HG03439 (cell line): ENCODE data around the gene IL1RL1.

Experiments
- ATAC-seq: cut with Tn5 transposase; IDR thresholded peaks from one replicate; pipeline ENCODE4 v1.9.1; 2021; ENCODE audit warnings: mild to moderate bottlenecking, moderate library complexity; ENCODE audit not compliant: unreplicated experiment

The IL1RL1 gene

DNA sequence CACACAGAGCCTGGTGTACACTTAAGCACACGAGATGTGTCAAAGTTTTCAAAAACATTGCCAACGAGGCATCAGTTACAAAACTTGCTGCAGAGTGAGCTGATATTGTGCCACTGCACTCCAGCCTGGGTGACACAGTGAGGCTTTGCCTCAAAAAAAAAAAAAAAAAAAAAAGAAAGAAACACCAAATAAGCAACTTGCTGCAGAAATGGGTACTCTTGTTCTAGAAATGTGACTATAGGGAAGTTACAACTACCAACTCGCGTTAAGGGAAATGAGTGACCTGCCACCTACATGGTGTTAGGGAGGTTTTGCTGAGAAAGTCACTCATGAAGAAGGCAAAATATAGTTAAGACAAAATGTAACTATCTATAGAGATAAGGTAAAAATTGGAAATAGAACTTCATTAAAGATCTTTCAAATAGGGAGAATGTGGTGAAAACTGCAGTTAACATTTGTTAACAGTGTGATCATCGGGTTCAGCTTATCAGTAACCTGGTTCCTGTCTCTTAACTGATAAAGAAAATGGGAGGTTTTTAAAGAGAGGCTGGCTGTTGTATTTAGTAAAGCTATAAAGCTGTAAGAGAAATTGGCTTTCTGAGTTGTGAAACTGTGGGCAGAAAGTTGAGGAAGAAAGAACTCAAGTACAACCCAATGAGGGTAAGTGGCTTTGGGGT, at the start of gene IL1RL1:
IL1RL1 (plus strand) TSS at position 600 of the 677 bp plus-strand sequence. CDS start 26,702 bp downstream, outside the sequence.
- no peak for ATAC-seq

DNA sequence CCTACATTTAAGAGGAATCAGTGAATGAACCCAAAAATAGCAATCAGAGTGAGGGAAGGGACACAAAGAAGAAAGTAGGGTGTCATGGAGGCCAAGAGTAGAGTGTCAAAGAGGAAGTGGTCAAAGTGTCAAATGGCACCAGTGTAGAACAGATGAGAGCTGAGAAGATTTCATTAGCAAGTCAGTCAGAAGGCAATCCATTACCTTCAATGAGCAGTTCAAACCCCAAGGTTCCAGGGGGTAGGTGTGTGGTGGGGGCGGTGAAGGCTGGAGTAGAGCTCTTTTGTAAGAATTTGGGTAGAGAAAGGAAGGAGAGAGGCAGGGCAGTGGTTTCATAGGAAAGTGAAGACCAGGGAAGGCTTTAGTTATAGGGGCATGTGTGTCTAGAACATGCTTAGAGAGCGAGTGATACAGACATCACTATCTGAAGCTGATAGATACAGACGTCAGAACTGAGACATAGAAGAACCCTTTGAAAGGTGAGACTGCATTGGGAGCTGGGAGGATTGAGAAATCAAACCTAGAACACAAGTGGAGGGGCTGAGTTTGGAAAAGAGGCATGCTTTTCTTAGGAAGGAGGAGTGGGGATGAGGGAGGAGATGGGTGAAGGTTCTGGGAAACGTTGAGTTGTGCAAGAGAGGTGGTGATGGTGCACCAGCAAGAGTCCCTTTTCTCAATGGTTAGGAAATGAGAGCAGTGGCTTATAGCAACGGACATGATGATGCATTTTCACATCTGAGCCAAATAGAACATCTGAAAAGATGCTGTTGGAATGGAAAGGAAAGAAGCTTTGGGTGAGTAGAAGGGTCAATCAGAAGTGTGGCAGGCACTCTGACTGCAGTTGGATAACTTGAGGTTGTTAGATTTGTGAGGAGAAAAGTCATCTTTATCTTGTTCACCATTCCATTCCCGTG, 48.9 kb upstream of the IL1RL1 start:
- no peak for ATAC-seq

DNA sequence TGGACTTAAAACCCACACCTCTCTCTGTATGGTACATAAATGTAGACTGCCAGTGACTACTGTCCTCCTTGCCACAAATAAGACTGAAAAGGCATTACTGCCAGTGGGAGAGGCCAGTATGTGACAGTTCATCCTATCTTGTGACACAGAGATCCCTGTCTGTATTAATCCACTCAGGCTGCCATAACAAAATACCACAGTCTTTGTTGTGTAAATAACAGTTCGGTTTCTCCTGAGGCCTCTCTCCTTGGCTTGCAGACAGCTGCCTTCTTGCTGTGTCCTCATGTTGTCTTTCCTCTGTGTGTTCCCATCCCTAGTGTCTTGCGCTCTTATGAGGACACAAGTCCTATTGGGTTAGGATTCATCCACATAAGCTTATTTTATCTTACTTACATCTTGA, 46.4 kb upstream of the IL1RL1 start:
- ATAC-seq, result no peak

DNA sequence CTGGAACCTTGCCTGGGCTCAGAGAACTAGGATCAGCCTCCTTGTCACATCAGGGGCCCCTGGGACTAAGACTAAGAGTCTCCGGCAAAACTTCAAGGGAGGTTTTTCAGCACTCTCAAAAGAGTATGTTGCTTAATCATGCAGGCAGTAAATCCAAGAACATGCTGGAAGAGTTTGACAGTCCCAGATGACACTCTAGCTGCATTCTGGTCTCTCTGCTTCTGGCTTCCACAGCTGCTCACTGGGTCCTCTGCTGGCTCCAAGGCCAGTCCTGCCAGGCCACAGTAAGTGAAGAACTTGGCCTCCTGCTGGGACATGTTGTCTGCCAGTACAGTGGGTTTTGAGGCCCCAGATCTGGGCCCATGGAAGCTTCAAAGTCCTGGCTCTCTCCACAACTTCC, 45.2 kb upstream of the IL1RL1 start:
- ATAC-seq, result no peak

DNA sequence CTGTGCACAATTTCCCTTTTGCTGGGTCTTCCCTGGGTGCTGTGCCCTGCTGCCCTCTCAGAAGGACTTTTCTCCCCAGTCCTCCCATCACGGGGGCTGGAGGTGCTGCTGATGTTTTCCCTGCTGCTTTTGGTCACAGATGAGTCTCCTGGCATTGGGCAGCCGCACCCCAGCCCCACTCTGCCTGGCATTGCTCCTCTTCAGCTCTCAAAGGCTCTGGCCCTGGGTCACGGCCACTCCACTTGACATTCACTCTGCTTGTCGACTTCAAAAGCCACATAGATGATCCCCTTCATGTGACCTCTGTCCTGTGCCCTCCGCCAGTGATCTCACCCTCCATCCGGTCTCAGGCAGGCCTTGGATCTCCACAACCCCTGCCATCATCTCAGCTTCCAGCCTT, 43.6 kb upstream of the IL1RL1 start:
- no peak for ATAC-seq

DNA sequence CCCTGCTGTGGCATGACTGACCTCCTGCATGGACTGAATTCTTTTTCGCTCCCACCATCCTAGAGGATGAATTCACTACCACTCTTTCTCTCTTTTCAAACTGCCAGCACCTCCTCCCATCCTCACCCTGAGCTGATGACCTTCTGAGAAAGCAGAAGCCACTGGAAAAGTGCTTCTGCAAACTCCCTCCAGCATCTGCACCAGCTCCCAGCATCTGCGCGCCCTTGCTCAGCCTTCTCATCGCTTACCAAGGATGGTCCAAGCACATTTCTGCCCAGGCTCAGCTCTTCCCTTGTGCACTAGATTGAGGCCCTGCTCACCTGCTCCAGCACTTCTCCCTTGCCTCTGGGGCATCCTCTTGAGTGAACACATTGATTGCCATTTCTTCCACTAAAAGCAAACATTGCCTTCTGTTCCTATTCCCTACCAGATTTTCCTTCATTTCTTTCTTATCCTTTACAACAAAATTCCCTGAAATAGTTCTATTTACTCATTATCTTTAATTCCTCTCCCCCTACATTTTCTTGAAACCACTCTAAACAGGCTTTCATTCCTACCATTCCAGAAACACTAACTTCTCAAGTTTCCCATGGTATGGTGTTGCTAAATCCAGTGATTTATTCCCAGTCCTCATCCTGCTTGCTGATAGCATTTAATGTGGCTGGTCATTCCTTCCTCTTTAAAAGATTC, 42.7 kb upstream of the IL1RL1 start:
- no peak for ATAC-seq

DNA sequence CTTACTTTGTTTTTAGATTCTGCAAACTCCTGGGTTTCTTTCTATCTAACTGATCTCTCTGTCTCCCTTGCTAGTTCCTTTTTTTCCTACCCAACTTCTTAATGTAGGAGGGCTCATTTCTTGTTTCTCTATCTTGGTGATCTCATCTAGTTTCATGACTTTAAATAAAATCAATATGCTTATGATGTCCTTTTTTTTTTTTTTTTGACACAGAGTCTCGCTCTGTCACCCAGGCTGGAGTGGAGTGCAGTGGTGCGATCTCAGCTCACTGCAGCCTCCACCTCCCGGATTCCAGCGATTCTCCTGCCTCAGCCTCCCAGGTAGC, 42.2 kb upstream of the IL1RL1 start:
- no peak for ATAC-seq

DNA sequence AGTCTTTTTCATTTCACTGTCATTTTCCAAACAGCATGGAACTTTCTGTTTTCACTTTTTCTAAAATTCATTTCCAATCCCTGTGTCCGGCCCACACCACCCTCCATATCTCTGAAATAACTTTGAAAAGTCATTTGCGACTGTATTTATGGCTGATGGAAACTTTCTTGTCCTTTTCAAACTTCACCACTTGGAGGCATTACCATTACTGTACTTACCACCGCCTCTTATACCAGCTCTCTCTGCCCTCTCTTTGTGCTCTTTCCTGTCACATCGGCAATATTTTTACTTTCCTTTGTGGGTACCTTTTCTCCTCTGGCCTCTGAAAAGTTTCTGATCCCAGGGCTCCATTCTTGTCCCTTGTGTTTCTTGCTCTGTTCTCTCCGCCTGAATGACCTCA, 39.5 kb upstream of the IL1RL1 start:
- ATAC-seq, result no peak

DNA sequence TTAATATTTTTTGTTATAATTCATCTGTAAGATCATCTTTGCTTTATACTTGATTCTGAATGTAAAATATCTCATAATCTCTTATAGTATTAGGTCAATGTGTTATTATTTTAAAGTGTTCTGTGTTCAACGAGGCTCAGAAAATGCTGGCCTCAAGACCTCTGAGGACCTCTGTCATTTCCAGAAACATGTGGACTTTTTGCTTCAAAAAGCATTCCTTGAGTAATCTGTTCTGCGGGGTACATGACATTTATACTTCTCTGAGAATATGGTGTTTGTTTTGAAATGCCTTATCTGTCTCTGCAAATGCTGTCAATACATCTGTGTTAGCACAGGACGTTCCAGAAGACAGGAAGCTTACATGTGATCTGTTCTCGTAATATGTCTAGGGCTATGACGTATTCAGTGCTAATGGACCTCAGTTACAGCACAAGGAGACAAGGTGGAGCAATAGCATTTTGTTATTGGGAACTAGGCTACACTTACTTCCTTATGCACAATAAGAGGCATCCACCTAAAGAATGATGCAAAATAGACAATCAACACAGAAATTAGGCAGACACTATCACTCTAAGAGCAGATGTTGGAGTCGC, 37.6 kb upstream of the IL1RL1 start:
- ATAC-seq, result no peak

DNA sequence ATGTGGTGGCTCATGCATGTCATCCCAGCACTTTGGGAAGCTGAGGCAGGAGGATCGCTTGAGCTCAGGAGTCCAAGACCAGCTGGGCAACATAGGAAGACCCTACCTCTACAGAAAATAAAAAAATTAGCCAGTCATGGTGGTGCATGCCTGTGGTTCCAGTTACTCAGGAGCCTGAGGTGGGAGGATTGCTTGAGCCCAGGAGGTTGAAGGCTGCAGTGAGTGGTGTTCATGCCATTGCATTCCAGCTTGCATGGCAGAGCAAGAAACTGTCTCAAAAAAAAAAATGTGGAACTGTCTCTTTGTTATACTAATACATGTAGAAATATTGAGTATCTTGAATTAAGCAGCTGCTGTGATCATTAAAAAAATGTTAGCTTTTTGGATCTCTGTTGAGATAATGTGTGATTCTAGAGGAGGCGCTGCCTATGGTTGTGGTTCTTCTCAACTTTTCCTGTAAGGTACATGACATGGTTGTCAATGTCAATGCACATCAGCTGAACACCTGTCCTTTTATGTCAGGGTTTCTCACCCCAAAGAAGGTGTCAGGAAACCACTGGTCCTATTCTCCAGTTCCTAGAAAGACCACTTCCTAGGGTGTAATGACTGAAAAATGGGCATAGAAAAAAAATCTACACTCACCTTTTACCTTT, 34.7 kb upstream of the IL1RL1 start:
- no peak for ATAC-seq

DNA sequence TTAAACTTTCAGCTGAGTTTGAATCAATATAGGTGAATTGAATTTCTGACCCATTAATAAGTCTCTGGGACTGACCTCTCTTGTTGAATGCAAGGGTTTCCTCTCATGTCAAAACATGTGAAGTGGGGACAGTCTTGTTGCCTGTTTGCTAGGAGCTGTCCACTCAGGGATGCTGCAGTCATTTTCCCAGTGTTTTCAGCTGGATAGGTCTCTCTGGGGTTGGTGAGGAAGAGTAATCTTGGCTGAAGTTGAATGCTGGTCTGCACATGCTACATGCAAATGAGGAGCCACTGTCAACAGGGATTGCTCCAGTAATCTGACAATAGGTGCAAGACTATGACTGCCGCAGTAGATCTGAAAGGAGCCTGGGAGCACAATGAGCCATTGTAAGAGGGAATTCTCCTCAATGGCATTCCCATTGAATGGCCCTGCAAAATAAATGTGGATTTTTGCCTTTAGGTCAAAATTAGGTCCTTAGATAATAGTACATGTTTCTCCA, 34.1 kb upstream of the IL1RL1 start:
- ATAC-seq, result no peak

DNA sequence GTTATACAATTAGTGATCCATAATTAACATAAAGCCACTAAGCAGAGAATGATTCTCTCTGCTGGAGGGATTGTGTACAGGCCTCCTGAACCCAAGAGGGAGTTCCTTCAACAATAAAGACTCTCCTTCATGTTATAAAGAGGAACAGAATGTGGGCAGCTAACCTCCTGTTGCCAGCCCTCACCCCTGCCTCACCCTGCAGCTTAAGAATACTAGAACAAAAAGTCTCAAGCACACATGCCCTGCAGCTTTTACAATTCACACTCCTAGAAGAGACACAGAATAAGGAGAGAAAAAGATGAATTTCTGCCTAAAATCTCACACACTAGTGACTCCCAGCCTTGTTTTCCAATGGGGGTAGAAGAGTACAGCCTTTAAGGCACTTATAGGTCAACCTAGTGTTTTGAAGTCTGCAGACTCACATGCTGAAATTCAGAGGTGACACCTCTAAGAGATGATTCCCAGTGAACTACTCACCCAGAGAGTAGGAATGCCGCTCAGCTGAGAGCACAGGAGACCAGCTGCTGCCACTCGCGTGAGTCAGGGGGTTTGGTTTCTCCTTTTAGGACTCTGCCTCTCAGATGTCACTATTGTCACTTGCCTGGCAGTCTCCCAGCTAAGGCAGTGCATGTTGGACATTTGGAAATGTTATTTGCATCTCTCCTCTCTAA, 32.5 kb upstream of the IL1RL1 start:
- ATAC-seq, result no peak

DNA sequence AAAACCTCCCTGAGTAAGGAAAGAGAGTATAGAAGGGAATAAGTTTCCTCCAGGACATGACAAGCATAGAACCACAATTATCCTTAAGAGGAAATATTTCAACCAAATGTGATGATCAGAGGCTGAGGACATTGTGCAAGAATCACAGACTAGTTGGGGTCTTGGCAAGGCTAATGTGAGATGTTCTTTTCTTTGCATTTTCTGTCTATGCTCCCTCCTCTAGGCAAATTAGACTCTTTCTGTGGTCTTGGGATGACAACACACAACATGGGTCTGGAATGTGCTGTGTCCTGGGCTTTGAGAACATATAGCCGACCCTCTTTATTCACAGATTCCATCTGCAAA, 32.0 kb upstream of the IL1RL1 start:
- no peak for ATAC-seq

DNA sequence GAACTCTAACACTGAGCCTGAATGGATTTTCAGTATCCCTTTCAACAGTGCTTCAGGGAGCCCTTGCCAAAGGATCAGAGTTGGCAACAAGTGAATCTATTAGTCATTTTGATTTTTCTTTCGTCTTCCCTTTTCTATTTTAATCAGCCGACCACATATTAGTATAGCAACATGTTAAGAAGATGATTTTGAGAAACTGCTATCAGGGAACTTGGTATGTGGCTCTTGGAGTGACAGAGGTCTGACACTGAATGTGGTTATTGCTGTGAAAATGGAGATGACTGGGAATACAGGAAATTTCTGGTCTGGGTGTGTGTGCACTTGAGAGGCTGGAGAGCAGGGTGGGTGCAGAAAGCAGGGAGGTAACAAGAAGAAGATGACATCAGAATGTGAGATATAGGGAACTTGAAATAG, 28.7 kb upstream of the IL1RL1 start:
- ATAC-seq, result no peak

DNA sequence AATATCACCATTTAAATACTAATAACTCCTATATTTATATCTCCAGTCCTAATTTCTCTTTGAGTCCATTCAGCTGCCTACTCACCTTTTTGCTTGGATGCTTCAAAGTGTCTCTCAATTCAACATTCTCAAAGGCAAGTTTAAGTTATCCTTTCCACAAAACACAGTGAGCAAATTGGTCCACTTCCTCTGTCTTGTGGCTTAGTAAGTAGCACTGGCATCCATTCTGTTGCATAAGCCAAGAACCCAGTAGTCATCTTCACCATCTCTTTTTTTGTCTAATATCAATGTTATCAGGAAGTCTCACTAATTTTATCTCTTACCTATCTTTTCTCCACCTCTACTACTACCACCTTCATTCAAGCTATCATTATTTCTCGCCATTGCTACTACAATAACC, 27.4 kb upstream of the IL1RL1 start:
- ATAC-seq, result no peak

DNA sequence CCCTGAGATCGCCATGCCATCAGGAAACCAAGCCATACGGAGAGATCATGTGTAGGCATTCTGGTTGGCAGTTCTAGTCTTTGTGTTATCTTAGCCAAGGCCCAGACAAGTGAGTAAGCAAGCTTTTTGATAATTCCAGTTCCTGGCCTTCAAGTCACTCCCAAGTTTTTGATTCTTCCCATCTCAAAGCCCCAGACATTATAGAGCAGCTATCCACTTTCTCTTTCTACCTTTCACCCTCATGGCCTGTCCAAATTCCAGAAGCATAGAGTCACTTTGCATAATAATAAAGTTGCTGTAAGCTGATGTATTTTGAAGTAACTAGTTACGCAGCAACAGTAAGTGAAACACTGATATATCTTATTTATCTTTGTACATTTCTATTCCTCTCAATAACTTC, 26.8 kb upstream of the IL1RL1 start:
- no peak for ATAC-seq

DNA sequence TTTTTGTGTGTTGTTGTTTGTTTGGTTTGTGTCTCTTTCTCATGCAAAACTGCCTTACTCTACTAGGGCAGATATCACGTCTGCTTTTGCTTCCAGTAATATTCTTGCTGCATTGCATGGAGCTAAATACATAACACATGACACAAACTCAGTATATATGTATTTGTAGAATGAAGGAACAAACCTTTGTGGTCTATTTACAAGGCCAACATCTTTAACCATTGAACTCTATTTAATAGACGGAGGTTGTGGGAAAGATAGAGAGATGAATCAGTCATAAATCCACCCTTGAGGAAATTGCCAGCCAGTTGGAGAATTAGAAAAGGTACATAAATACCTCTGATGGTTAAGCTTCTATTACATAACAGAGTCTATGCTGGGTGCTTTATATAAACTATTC, 26.0 kb upstream of the IL1RL1 start:
- ATAC-seq, result no peak

DNA sequence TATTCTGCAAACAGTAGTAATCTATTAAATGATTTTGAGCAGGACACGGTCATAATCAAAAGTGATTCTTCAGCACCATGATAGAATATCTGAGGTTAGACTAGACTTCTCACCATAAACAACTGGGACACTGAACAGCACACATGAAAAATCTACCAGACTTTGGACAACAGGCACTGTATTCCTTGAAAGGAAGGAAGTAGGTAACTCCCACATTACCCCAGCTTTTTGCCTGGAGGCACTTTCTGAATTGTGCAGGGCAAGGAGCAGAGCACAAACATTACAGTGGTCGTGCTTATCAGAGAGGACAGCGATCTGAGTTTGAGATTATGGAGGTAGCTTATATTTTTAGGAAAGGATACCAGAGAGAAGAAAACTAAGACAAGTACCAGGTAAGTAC, 25.3 kb upstream of the IL1RL1 start:
- ATAC-seq, result no peak

DNA sequence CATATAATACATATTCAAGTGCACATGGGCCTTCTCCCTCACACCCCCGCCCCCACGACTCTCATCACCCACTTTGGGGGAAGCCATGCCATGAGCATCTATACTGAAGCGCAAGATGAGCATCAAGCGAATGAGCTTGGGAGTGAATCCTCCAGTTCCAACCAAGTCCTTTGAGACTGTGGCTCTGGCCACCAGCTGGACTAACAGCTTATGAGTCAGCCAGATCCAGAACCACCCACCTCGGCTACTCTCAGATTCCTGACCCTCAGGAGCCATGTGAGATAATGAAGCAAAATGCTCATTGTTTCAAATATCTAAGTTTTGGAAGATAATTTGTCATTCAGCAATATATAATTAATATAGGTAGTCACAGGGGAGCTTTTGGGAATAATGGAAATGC, 22.2 kb upstream of the IL1RL1 start:
- no peak for ATAC-seq

DNA sequence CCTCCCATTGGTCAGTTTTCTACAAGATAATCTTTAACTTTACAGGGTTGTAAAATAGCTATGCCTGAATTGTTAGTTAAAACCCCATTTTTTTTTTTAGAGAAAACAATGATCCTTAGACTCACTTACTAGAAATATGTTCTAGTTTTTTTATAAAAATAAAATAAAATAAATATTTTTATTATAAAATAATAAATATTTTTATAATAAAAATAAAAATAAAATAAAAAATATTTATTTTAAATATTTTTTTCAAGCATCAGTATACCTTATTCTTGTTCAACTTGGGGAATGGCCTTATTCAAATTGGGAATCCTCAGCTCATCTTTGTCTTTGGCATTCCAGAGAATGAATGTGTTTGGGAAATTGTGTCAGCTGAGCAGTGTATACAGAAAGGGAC, 20.8 kb upstream of the IL1RL1 start:
- ATAC-seq, result no peak
